Globus pallidus (tissue), 1 donor: ENCODE measurements around the gene LTC4S.

Experiments
- DNase-seq: peaks from one replicate; pipeline ENCODE4 v3.0.0-alpha.2; 2015; ENCODE audit warnings: low spot score

The LTC4S gene

GRCh38 chr5:179795863-179796833 is 2.4 kb downstream of the LTC4S start:
- DNase-seq = peak; percentile 72

GRCh38 chr5:179796877-179797608 is 3.3 kb downstream of the LTC4S start:
- DNase-seq = no peak

- DNase-seq = no peak
Observed at GRCh38 chr5:179797741-179798140, 4.0 kb downstream of the LTC4S start.

- no peak for DNase-seq
Observed at GRCh38 chr5:179798144-179798770, 4.5 kb downstream of the LTC4S start.

- DNase-seq = no peak
Observed at GRCh38 chr5:179798771-179799643, 5.2 kb downstream of the LTC4S start.

GRCh38 chr5:179799644-179799973 is 5.8 kb downstream of the LTC4S start:
- DNase-seq = no peak

GRCh38 chr5:179800071-179800695 is 6.4 kb downstream of the LTC4S start:
- DNase-seq = no peak

GRCh38 chr5:179800696-179801201 is 7.0 kb downstream of the LTC4S start:
- no peak for DNase-seq

GRCh38 chr5:179801304-179802206 is 7.8 kb downstream of the LTC4S start:
- no peak for DNase-seq

GRCh38 chr5:179802207-179802883 is 8.6 kb downstream of the LTC4S start:
- DNase-seq = no peak

GRCh38 chr5:179802950-179803562 is 9.3 kb downstream of the LTC4S start:
- no peak for DNase-seq

GRCh38 chr5:179803651-179804554 is 10.1 kb downstream of the LTC4S start:
- DNase-seq = no peak

- DNase-seq = no peak
Observed at GRCh38 chr5:179804555-179804947, 10.8 kb downstream of the LTC4S start.

- no peak for DNase-seq
Observed at GRCh38 chr5:179805070-179805528, 11.3 kb downstream of the LTC4S start.

- DNase-seq = no peak
Observed at GRCh38 chr5:179805529-179806249, 11.9 kb downstream of the LTC4S start.

GRCh38 chr5:179806250-179807048 is 12.7 kb downstream of the LTC4S start, which contains the start of gene MGAT4B:
Gene MGAT4B, minus strand, starts transcription at chr5:179806866. Its CDS starts 283 bp downstream, at chr5:179806583.
- peak; percentile 69 for DNase-seq
